ENCODE results near the gene MTUS2.

DNA sequence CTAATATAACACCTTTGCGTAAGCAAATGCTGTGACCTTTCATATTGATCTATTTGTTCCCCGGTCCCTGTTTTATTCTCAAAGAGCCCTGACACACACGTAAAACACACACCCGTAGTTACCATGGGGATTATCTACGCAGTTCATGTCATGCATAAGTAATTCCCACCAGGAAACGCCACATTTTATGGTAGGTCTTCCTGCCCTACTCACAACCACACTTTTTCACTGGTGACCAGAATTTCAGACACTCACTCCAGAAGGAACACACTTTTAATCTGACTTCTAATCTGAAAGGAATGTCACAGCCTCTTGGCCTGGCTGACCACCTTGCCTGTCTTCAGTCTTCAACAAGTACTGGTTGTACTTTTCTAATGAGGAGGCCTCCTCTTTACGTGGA is 728.6 kb downstream of the MTUS2 start:
- TF ChIP-seq, protein P1, sequence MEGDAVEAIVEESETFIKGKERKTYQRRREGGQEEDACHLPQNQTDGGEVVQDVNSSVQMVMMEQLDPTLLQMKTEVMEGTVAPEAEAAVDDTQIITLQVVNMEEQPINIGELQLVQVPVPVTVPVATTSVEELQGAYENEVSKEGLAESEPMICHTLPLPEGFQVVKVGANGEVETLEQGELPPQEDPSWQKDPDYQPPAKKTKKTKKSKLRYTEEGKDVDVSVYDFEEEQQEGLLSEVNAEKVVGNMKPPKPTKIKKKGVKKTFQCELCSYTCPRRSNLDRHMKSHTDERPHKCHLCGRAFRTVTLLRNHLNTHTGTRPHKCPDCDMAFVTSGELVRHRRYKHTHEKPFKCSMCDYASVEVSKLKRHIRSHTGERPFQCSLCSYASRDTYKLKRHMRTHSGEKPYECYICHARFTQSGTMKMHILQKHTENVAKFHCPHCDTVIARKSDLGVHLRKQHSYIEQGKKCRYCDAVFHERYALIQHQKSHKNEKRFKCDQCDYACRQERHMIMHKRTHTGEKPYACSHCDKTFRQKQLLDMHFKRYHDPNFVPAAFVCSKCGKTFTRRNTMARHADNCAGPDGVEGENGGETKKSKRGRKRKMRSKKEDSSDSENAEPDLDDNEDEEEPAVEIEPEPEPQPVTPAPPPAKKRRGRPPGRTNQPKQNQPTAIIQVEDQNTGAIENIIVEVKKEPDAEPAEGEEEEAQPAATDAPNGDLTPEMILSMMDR (conservative IDR thresholded peaks at IDR 0.05; ENCODE audit: low read depth, low read length), result no peak
- TF ChIP-seq EZH2 (IDR thresholded peaks at IDR 0.05; ENCODE audit: borderline replicate concordance, low read depth, low read length, poor library complexity, severe bottlenecking), result no peak
